OCI-LY1 (cell line): Measurements from ENCODE around the gene TLE7.

Source experiments
- H2AFZ ChIP-seq: fragments of 200-600 bp; sonication (generic), shearing (Covaris generic); 2 replicates; pipeline ENCODE4 v1.6.0; 2014; ENCODE audit warnings: antibody characterized with exemption, mild to moderate bottlenecking, low read length
- H3F3A ChIP-seq: fragments of 200-600 bp; sonication (generic), shearing (Covaris generic); 2 replicates; pipeline ENCODE4 v1.6.0; 2014; ENCODE audit warnings: mild to moderate bottlenecking, antibody characterized with exemption, low read length, moderate library complexity; ENCODE audit not compliant: insufficient read depth
- H3K27ac ChIP-seq: fragments of 200-600 bp; sonication (generic); 2 replicates; pipeline ENCODE4 v1.5.1; 2014; ENCODE audit warnings: low read length, mixed run types, mild to moderate bottlenecking, low read depth; ENCODE audit not compliant: poor library complexity, severe bottlenecking
- H3K27me3 ChIP-seq: fragments of 200-600 bp; sonication (generic); 2 replicates; pipeline ENCODE4 v1.6.0; 2014; ENCODE audit warnings: antibody characterized with exemption, mild to moderate bottlenecking, low read length, moderate library complexity; ENCODE audit not compliant: insufficient read depth
- H3K36me3 ChIP-seq: fragments of 200-600 bp; sonication (generic); 2 replicates; pipeline ENCODE4 v1.6.1; 2014; ENCODE audit warnings: mild to moderate bottlenecking, antibody characterized with exemption, low read length, moderate library complexity, mixed read lengths; ENCODE audit not compliant: insufficient read depth
- H3K4me1 ChIP-seq: fragments of 200-600 bp; sonication (generic); 2 replicates; pipeline ENCODE4 v1.5.1; 2014; ENCODE audit warnings: mild to moderate bottlenecking, low read length, moderate library complexity; ENCODE audit not compliant: insufficient read depth, severe bottlenecking
- H3K4me2 ChIP-seq: fragments of 200-600 bp; sonication (generic), shearing (Covaris generic); 2 replicates; pipeline ENCODE4 v1.6.1; 2014; ENCODE audit warnings: low read length
- H3K4me3 ChIP-seq: fragments of 200-600 bp; sonication (generic); 2 replicates; pipeline ENCODE4 v1.5.1; 2014; ENCODE audit warnings: low read length, low read depth, mild to moderate bottlenecking, mixed read lengths; ENCODE audit not compliant: poor library complexity, severe bottlenecking
- H3K79me2 ChIP-seq: fragments of 200-600 bp; shearing (Covaris generic); 2 replicates; pipeline ENCODE4 v1.6.1; 2016; ENCODE audit warnings: mixed run types, low read length, mixed read lengths; ENCODE audit not compliant: insufficient read depth
- H3K9ac ChIP-seq: fragments of 200-600 bp; sonication (generic), shearing (Covaris generic); 2 replicates; pipeline ENCODE4 v1.6.1; 2014; ENCODE audit warnings: mild to moderate bottlenecking, low read length, mixed read lengths
- H3K9me2 ChIP-seq: fragments of 200-600 bp; sonication (generic), shearing (Covaris generic); 2 replicates; pipeline ENCODE4 v1.6.1; 2014; ENCODE audit warnings: low read depth, mild to moderate bottlenecking, low read length, mixed read lengths
- H3K9me3 ChIP-seq: fragments of 200-600 bp; shearing (Covaris generic); 2 replicates; pipeline ENCODE4 v1.6.1; 2014; ENCODE audit warnings: low read length, mixed read lengths
- H4K20me1 ChIP-seq: fragments of 200-600 bp; sonication (generic), shearing (Covaris generic); 2 replicates; pipeline ENCODE4 v1.6.0; 2016; ENCODE audit warnings: mild to moderate bottlenecking, low read length; ENCODE audit not compliant: insufficient read depth
- CTCF ChIP-seq: fragments of 200-600 bp; sonication (generic), shearing (Covaris generic); IDR thresholded peaks from 2 replicates; pipeline ENCODE4 v1.5.1; 2017; ENCODE audit warnings: mild to moderate bottlenecking, antibody characterized with exemption, low read length, moderate library complexity, mixed read lengths
- EZH2 ChIP-seq: fragments of 200-600 bp; sonication (generic), shearing (Covaris generic); IDR thresholded peaks from 2 replicates; pipeline ENCODE4 v1.8.0; 2017; ENCODE audit warnings: borderline replicate concordance, mixed run types, mild to moderate bottlenecking, antibody characterized with exemption, low read length, moderate library complexity, mixed read lengths

Gene TLE7

GRCh38 chr16:71460941-71461340 lies 19.1 kb upstream of the TLE7 start:
- peaks cover 21% of the 10 kb centered on the region for H3K4me1 ChIP-seq
- H3F3A ChIP-seq = no peaks in the 10 kb centered on the region
- H3K9ac ChIP-seq = no peak overlapping the region
- TF ChIP-seq CTCF = no peak
- no peak for TF ChIP-seq EZH2
- no peak overlapping the region for H2AFZ ChIP-seq
- H3K9me3 ChIP-seq = no peaks in the 10 kb centered on the region
- no peaks in the 10 kb centered on the region for H3K9me2 ChIP-seq
- H4K20me1 ChIP-seq = no peaks in the 10 kb centered on the region
- H3K27ac ChIP-seq = no peak overlapping the region
- no peaks in the 10 kb centered on the region for H3K27me3 ChIP-seq
- 0 out of 2 replicates have a peak, but pooled peaks cover 12% of the 10 kb centered on the region for H3K79me2 ChIP-seq
- H3K4me2 ChIP-seq = peak overlapping the region; percentile 97
- H3K4me3 ChIP-seq = peak overlapping the region; percentile 98
- H3K36me3 ChIP-seq = peaks cover 7% of the 10 kb centered on the region; the same call in 1 of the 2 replicates

- Histone ChIP-seq H3F3A (no peaks in the 10 kb centered on the region), H3K4me1 (peaks cover 21% of the 10 kb centered on the region), H3K4me3 (no peak overlapping the region), H3K36me3 (peaks cover 14% of the 10 kb centered on the region), H3K27me3 (no peaks in the 10 kb centered on the region), H3K27ac (no peak overlapping the region), H3K4me2 (peak overlapping the region; percentile 97; the same call in 1 of the 2 replicates), H3K9me3 (no peaks in the 10 kb centered on the region), H3K9ac (no peak overlapping the region), H4K20me1 (no peaks in the 10 kb centered on the region), H2AFZ (no peak overlapping the region), H3K79me2 (0 out of 2 replicates have a peak, but pooled peaks cover 12% of the 10 kb centered on the region), H3K9me2 (no peaks in the 10 kb centered on the region)
- TF ChIP-seq EZH2 (no peak), CTCF (no peak)
Measured at GRCh38 chr16:71460236-71460635, 18.4 kb upstream of the TLE7 start.

GRCh38 chr16:71459510-71459909 lies 17.7 kb upstream of the TLE7 start:
- H3K9me2 ChIP-seq = no peaks in the 10 kb centered on the region
- H3K36me3 ChIP-seq = peaks cover 21% of the 10 kb centered on the region
- no peaks in the 10 kb centered on the region for H3F3A ChIP-seq
- H3K27ac ChIP-seq = no peak overlapping the region
- 0 out of 2 replicates have a peak, but pooled peaks cover 12% of the 10 kb centered on the region for H3K79me2 ChIP-seq
- no peaks in the 10 kb centered on the region for H3K9me3 ChIP-seq
- H3K9ac ChIP-seq = no peak overlapping the region
- H4K20me1 ChIP-seq = no peaks in the 10 kb centered on the region
- H3K4me2 ChIP-seq = no peak overlapping the region
- peaks cover 21% of the 10 kb centered on the region for H3K4me1 ChIP-seq
- no peak overlapping the region for H3K4me3 ChIP-seq
- TF ChIP-seq EZH2 (no peak), CTCF (no peak)
- H3K27me3 ChIP-seq = no peaks in the 10 kb centered on the region
- no peak overlapping the region for H2AFZ ChIP-seq
